NK-92 (cell line): ENCODE results near the gene PRKCSH.

ENCODE experiments used
- DNase-seq: peaks from one replicate; lab custom pipeline; 2025; ENCODE audit not compliant: unreplicated experiment; lab: John Stamatoyannopoulos, UW

The PRKCSH gene

DNA sequence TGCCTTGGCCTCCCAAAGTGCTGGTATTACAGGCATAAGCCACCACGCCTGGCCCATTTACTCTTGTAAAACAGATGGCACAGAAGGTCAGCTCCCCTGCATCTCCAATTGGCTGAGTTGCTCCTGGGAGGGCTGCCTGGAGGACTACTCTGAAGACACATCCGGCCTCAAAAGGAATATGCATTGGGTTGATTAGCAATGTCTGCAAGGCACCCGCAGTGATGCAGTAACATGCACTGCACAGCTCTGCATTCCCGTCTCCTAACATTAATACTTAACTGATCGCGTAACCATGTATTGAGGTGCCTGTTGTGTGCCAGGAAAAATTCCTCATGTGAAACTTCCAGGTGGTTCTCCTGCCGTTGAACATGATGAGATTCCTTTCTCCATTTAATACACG is 40.4 kb downstream of the PRKCSH start:
- no peak for DNase-seq

- no peak for DNase-seq
These were observed 43.0 kb downstream of the PRKCSH start for GRCh38 chr19:11478167-11479089.

- DNase-seq = no peak
These were observed 43.9 kb downstream of the PRKCSH start for GRCh38 chr19:11479090-11479897.

DNA sequence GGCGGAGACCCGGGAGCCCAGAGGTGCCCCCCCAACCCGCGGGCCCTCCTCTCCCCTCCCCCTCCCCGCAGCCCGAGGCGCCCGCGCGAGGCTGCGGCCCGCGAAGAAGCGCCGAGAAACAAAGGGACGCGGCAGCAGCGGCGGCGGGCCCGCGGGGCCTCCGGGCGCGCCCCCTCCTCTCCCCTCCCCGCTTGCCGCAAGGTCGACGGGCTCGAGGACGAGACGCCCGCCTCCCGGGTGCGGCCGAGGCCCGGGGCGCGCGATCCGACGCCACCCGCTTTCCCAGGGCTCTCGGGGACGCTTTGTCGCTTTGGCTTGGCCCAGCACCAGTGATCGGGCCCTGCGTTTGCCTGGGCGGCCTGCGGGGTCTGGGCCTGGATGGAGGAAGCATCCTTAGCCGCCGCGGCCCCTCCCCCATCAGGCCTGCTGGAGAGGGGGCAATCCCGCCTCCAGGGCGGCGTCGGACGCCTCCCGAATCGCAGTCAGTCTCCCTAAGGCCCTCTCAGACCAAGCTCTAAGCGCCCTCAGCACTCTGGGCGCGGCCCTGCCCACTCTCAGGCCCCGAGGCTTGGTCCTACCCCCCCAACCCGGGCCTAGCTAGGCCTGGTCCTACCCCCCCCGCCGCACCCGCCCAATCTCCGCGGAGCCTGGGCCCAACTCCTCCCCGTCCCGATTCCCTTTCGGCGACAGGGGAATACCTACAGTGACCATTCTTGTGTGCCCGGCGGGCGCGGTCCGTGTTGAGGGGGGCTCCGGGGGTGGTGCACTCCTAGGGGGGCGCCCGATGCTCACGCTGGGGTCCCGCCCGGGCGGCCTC is 44.7 kb downstream of the PRKCSH start:
- no peak for DNase-seq

- no peak for DNase-seq
These were observed 45.5 kb downstream of the PRKCSH start, which contains the start of gene ELAVL3 for GRCh38 chr19:11480715-11481533. TSS of gene ELAVL3 (minus strand) at chr19:11481046. CDS start at chr19:11480608, 438 bp downstream.

DNA sequence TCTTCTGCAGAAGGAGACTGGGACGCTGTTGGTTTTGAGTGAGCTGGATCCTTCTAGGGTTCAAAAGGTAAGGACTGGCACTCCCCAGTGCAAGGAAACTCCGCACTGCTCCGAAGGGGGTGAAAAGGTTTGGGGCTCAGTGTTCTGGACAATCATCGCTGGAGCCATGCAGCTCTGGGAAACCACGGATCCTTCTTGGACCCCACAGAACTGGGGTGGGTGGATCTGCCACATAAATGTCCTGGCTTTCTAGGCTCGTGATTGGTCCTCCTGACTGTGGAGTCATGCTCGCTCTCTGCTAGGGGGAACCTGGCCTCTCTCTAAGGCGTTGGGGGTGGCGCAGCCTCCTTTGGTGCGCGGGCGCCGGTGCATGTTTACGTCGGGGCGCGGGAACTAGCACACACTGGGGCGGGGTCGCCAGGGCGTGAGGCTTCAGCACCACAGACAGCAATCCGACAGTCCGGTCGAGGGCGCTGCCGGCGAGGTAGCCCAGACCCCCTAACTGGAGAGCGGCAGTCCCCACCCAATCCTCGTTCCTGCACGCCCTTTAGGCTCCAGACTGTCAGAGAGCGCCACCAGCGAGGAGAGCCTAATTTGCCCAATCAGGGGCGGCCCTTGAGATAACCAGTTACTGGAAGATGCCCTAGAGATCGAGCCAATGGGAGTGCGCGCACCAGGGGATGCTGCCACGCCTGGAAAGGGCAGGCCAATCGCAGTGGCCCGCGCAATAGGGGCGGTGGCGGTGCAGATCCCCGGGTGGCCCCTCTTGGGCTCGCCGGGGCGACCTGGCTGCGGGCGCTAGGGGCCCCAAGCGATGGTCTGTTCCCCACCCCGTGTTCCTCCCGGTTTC is 46.3 kb downstream of the PRKCSH start:
- DNase-seq = no peak

DNA sequence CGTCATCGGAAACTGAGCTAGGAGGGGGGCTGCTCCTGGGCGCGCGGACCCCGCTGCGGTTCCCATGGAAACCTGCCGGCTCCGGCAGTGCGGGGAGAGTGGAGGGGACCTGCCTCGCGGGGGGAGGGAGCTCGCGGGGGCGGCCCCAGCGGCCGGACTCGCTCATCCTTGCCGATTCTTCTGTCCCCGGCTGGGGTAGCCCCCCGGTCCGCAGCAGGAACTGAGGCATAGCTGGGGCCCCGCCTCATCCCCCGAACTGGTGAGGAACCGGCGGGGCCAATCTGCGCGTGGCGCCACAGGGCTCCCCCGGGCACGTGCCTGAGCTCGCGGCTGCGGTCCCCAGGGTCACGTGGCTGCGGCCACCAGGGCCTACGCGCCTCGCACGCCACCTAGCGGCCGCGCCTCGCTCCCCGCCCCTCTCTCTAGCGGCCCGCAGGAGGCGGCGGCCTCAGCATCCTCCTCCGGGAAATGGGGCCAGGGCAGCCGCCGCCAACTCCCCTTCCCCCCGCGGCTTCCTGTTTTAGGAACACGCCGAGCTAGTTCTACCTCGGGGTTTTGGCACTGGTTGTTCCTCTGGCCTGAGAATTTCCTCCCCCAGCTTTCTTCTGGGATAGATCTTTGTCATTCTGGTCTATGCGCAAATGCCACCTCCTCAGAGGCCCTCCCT is 47.1 kb downstream of the PRKCSH start:
- no peak for DNase-seq

- DNase-seq = no peak
These were observed 48.1 kb downstream of the PRKCSH start for GRCh38 chr19:11483366-11484111.

DNA sequence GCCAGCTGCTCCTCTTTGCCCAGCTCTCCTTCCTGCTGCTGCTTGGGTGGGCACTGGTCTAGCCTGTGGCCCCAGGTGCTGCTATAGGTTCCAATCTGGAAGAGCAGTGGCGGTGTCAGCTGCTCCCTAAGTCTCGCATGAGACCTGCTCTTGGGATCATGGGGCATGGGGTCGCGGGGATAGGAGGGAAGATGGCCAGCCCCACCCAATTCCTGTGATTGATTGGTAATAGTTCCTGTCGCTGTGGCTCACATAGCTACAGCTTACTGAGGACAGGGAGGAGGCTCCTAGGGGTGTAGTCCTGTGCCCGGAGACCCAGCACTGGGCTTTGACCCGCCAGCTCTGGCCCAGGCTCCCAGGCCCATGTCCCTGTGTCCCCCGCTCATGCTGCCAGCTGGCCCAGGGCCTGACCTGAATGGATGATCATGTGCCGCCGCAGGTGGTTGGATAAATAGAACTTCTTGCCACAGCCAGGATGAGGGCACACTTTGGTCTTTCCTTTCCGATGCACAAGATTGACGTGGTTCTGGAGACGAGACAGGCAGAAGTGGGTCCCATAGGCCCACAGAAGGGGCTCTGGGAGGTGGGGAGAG is 49.9 kb downstream of the PRKCSH start:
- no peak for DNase-seq

- DNase-seq = no peak
These were observed 51.4 kb downstream of the PRKCSH start for GRCh38 chr19:11486661-11487503.

GRCh38 chr19:11489378-11489777 is 53.9 kb downstream of the PRKCSH start:
- no peak for DNase-seq

DNA sequence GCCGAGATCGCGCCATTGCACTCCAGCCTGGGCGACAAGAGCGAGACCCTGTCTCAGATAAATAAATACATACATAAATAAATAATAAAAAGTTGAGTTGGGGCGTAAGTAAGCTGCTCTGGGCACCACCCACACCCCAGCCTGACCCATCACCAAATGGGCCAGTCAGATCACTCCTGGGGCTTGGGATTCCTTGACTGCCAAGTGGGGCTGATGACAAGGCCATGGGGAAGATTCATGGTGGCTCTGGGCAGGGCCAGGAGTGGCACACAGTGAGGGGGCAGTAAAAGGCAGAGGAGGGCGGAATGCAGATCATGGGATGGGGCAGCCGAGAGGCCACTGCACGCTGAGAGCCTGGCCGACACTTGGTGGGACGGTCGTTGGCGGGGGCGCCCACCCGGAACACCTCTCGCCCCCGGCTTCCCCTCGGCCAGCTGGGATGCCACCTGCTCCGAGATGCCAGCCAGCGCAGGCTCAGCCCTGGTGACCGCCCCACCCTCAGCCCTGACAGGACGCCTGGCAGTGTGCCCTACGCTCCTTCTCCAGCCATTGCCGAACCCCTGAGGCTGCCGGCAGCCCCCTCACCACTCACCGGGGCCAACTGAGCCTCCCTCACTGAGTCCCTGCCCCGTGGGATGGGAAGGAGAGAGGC is 59.3 kb downstream of the PRKCSH start:
- no peak for DNase-seq

- no peak for DNase-seq
These were observed 60.0 kb downstream of the PRKCSH start for GRCh38 chr19:11495481-11495880.

- DNase-seq = no peak
These were observed 60.5 kb downstream of the PRKCSH start for GRCh38 chr19:11495885-11496284.

DNA sequence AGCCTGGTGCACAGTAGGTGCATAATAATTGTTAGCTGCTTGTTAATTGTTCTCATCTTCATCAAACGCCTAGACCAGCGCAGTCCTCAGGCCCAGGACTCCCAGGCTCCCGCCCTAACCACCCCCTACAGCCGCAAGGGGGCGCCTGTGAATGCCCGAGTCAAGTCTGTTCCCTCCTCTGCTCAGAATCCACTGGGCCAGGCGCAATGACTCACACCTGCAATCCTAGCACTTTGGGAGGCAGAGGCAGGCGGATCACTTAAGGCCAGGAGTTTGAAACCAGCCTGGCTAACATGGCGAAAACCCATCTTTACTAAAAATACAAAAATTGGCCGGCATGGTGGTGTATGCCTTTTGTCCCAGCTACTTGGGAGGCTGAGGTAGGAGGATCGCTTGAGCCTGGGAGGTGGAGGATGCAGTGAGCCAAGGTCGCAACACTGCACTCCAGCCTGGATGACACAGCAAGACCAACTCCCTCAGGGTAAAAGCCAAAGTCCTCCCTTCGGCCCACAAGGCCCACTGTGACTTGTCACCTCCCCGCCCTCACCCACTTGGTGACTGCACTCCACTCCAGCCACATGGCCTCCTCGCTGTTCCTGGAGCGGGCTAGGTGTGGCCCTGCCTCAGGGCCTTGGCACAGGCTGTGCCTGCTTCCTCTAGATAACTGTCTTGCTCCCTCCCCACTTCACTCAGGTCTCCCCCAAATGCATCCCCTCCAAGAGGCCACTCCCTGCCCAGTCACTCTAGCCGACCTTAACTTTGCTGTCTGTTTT is 61.1 kb downstream of the PRKCSH start:
- DNase-seq = no peak
